NCI-H1436 treated with DMSO at 0.1 percent for 48 hours (cell line): ENCODE data around the gene SRF.

Experiments used
- DNase-seq: peaks from one replicate; lab custom pipeline; 2025; lab: John Stamatoyannopoulos, UW

SRF gene

GRCh38 chr6:43217351-43217750 lies 46.3 kb downstream of the SRF start:
- DNase-seq: no peak

GRCh38 chr6:43219119-43219518 lies 48.0 kb downstream of the SRF start:
- DNase-seq: no peak

- no peak for DNase-seq
These were observed 48.7 kb downstream of the SRF start for GRCh38 chr6:43219814-43220213.

GRCh38 chr6:43220439-43220951 lies 49.4 kb downstream of the SRF start:
- DNase-seq: no peak

GRCh38 chr6:43221046-43221972 lies 50.2 kb downstream of the SRF start:
- DNase-seq: no peak

GRCh38 chr6:43222418-43223059 lies 51.5 kb downstream of the SRF start:
- DNase-seq: no peak

GRCh38 chr6:43223175-43223574 lies 52.1 kb downstream of the SRF start:
- DNase-seq: no peak

- no peak for DNase-seq
These were observed 55.3 kb downstream of the SRF start for GRCh38 chr6:43226192-43226851.

GRCh38 chr6:43228951-43229802 lies 58.1 kb downstream of the SRF start, which contains the start of gene DNPH1:
TSS of gene DNPH1 (minus strand) at chr6:43229481. CDS start at chr6:43229456, 25 bp downstream.
- DNase-seq: no peak

GRCh38 chr6:43229803-43230620 lies 58.9 kb downstream of the SRF start:
- DNase-seq: no peak

GRCh38 chr6:43231053-43231452 lies 60.0 kb downstream of the SRF start:
- DNase-seq: no peak
